T47D (cell line): Measurements from ENCODE around the gene NRXN2.
"Not testable (repeated sequence)": the region's sequence is repeated elsewhere in the genome, so short reads cannot be mapped to it uniquely, and the experiment has no call there.

Source experiments
- DNase-seq, 2 experiments: peaks; one replicate each; pipeline versions ENCODE4 v3.0.0 to v3.0.0-alpha.2; 2011 to 2012; ENCODE audit warnings: low read depth in 1 of 2, low spot score in 1 of 2
- JUND ChIP-seq: IDR thresholded peaks from 2 replicates; pipeline ENCODE4 v1.6.1; 2012; ENCODE audit warnings: low read depth
- in situ Hi-C: cut with HindIII; loops from 2 replicates; pipeline ENCODE4 v1.10.0; 2016; ENCODE audit warnings: low sequenced_read_pairs, low pct_unique_long_range_greater_than_20kb

The NRXN2 gene

DNA sequence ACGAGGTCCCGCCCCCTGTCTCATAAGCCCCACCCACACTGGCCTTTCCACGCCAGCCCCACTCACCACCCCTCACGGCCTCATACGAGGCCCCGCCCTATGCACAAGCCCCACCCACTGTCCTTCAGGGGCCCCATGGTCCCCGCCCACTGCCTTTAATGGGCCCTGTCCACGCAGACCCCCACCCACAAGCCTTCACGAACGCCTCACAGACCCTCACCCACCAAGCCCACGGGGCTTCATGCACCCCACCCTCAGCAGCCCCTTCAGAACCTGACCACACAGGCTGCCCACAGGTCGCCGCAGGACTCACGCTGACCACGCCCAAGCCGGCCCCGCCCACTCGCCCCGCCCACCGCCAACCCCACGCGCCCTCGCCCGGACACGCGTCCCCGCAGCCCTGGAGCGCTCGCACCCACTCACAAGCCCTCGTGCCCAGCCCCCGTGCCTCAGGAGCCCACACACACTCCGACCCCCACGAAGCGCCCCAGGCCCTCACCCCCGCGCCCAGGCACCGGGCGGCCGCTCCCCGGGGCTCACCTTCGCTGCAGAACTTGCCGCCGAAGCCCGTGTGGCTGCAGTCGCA lies 10.5 kb downstream of the NRXN2 start:
- in situ Hi-C loops, result no loop called here
- no peak for TF ChIP-seq JUND
- no peak for DNase-seq

GRCh38 chr11:64711956-64712362 lies 11.0 kb downstream of the NRXN2 start:
- in situ Hi-C loops, result no loop called here
- no peak for TF ChIP-seq JUND
- DNase-seq, result no peak

DNA sequence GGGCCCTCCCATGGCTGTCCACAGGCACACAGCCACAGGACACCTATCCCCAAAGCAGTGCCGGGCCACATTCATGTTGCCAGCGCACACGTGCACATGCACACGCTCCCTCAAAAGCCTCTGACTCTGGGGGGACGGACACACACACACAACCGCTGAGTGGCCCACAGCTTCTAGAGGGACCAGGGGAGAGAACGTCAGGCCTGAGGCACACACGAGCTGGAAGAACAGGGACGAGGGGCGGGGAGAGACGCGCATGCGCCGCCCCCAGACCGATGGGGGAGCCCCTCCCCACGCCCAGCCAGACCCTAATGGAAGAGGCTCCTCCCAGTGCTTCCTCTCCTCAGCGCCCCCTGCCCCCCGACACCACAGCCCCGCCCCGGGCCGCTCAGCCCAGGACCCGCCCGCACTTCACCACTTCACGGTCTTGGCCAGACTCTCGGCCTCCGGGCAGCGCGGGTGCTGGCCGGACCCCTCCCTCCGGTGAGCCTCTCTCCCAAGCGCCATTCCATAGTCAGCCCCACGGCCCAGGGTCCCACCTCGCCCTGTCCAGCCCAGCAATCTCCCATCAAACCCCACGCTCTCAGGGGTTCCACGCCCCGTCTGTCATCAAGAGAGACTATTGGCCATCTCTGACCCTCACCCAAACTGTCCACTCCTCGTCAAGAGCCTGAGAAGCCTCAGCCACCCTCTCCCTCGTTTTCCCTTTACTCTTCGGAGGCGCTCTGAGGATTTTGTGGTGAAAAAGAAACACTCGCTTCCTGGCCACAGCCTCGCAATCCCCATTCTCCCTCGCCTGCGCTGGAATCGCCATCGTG lies 11.7 kb downstream of the NRXN2 start:
- in situ Hi-C loops, result no loop called here
- no peak for TF ChIP-seq JUND
- no peak for DNase-seq

GRCh38 chr11:64710418-64711137 lies 12.4 kb downstream of the NRXN2 start:
- in situ Hi-C loops, result no loop called here
- no peak for TF ChIP-seq JUND
- no peak for DNase-seq

DNA sequence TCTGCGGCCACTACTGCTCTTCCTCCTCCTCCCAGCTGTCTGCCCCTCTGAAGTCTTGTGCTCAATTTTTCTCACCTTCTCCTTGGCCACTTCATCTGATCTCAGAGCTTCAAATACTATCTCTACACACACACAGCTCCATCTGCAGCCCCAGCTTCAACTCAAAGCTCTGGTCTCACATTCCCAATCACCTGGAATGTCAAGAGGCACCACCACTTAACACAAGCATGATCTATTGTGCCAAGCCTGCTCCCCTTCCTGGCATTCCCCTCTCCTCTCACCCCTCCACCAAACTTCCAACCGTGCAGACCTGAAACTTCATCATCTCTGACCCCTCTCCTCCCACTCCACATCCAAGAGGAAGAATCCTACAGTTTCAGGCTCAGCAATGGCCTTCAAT lies 17.5 kb downstream of the NRXN2 start:
- in situ Hi-C loops, result no loop called here
- no peak for DNase-seq
- TF ChIP-seq JUND, result no peak

GRCh38 chr11:64703048-64703447 lies 19.9 kb downstream of the NRXN2 start:
- no peak for TF ChIP-seq JUND
- in situ Hi-C loops, result no loop called here
- no peak for DNase-seq

DNA sequence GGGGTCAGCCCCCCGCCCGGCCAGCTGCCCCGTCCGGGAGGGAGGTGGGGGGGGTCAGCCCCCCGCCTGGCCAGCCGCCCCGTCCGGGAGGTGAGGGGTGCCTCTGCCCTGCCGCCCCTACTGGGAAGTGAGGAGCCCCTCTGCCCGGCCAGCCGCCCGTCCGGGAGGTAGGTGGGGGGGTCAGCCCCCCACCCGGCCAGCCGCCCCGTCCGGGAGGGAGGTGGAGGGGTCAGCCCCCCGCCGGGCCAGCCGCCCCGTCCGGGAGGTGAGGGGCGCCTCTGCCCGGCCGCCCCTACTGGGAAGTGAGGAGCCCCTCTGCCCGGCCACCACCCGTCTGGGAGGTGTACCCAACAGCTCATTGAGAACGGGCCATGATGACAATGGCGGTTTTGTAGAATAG lies 21.0 kb downstream of the NRXN2 start:
- in situ Hi-C loops, DNase-seq: not testable (repeated sequence)

- TF ChIP-seq JUND, result no peak
- in situ Hi-C loops, result no loop called here
- DNase-seq, result no peak
These were observed 24.6 kb downstream of the NRXN2 start for GRCh38 chr11:64698427-64698826.

GRCh38 chr11:64697663-64698375 lies 25.2 kb downstream of the NRXN2 start:
- no peak for DNase-seq
- in situ Hi-C loops, result no loop called here
- TF ChIP-seq JUND, result no peak

GRCh38 chr11:64696045-64696444 lies 27.0 kb downstream of the NRXN2 start:
- in situ Hi-C loops, result no loop called here
- no peak for TF ChIP-seq JUND
- no peak for DNase-seq

GRCh38 chr11:64695548-64695947 lies 27.4 kb downstream of the NRXN2 start:
- no peak for TF ChIP-seq JUND
- no peak for DNase-seq
- in situ Hi-C loops, result no loop called here

GRCh38 chr11:64694821-64695365 lies 28.1 kb downstream of the NRXN2 start:
- no peak for DNase-seq
- in situ Hi-C loops, result no loop called here
- no peak for TF ChIP-seq JUND
